ENCODE results near the gene ANKRD23.

DNA sequence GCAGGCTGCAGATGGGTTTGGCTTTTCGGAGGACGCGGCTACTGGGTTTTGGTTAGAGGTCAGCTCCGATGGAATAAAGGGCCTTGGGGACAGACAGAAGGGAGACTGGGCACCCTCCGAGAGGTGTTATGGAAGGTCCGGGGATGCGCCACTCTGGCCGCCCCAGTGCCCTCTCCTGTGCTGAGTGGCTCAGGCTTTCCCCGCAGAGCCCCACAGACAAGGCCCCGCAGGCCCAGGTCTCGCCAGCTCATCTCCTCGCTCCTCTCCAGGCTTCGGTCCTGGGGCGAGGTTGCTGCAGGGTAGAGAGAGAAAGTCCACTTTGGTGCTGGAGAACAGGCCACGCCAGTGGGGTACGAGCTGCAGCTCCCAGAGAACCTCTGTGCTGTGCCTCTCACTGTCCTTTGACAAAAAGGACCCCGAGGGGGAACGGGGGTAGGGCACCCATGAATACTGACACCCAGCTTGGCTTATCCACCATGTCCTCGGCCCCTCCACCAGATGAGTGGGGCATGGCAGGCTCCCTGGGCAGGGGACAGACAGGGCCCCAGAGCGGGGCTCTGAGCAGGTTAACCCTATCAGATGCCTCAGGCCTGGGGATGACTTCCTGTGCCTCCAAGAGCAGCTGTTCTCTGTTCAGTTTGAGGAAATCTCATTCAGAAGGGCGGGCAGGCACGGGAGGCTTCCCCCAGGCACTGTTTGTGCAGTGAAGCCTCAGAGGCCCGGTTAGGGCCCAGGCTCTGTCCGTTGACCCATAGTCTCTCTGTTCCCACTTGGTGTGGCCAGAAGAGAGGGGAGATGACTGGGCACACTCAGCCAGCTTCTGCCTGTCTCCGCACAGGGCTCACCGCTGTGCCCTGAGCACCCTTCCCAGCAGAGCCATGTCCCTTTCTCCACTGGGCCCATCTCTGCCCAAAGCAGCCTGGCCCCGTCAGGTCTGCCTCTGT lies 43.5 kb downstream of the ANKRD23 start:
- TF ChIP-seq, protein P1, sequence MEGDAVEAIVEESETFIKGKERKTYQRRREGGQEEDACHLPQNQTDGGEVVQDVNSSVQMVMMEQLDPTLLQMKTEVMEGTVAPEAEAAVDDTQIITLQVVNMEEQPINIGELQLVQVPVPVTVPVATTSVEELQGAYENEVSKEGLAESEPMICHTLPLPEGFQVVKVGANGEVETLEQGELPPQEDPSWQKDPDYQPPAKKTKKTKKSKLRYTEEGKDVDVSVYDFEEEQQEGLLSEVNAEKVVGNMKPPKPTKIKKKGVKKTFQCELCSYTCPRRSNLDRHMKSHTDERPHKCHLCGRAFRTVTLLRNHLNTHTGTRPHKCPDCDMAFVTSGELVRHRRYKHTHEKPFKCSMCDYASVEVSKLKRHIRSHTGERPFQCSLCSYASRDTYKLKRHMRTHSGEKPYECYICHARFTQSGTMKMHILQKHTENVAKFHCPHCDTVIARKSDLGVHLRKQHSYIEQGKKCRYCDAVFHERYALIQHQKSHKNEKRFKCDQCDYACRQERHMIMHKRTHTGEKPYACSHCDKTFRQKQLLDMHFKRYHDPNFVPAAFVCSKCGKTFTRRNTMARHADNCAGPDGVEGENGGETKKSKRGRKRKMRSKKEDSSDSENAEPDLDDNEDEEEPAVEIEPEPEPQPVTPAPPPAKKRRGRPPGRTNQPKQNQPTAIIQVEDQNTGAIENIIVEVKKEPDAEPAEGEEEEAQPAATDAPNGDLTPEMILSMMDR (IDR thresholded peaks at IDR 0.05; ENCODE audit: low read length) = no peak
- TF ChIP-seq EZH2 (IDR thresholded peaks at IDR 0.05; ENCODE audit: borderline replicate concordance, low read length) = no peak

All from OCI-LY1 (cell line).